HG03520 (cell line): ENCODE results near the gene PRKCI.
A peak's percentile ranks its signal among the peaks of the same experiment; 100 is the strongest.
"Not testable (repeated sequence)": the region's sequence is repeated elsewhere in the genome, so short reads cannot be mapped to it uniquely, and the experiment has no call there.

Experiments used
- ATAC-seq: cut with Tn5 transposase; IDR thresholded peaks from one replicate; pipeline ENCODE4 v1.9.1; 2021; ENCODE audit warnings: mild to moderate bottlenecking, moderate library complexity; ENCODE audit not compliant: unreplicated experiment

PRKCI gene

GRCh38 chr3:170331143-170331542, 108.9 kb downstream of the PRKCI start:
- no peak for ATAC-seq

- no peak for ATAC-seq
Observed at GRCh38 chr3:170337420-170337819, 115.2 kb downstream of the PRKCI start.

GRCh38 chr3:170338690-170339340, 116.6 kb downstream of the PRKCI start:
- no peak for ATAC-seq

- ATAC-seq, result not testable (repeated sequence)
Observed at GRCh38 chr3:170342273-170342672, 120.0 kb downstream of the PRKCI start.

- ATAC-seq, result not testable (repeated sequence)
Observed at GRCh38 chr3:170343859-170344258, 121.6 kb downstream of the PRKCI start.

- no peak for ATAC-seq
Observed at GRCh38 chr3:170344971-170345370, 122.7 kb downstream of the PRKCI start.

- peak; percentile 41 for ATAC-seq
Observed at GRCh38 chr3:170346481-170347392, 124.5 kb downstream of the PRKCI start.

GRCh38 chr3:170350515-170351413, 128.5 kb downstream of the PRKCI start:
- ATAC-seq, result peak; percentile 38

GRCh38 chr3:170352936-170353335, 130.7 kb downstream of the PRKCI start:
- ATAC-seq, result no peak

GRCh38 chr3:170353485-170353884, 131.3 kb downstream of the PRKCI start:
- ATAC-seq, result no peak

GRCh38 chr3:170354760-170355159, 132.5 kb downstream of the PRKCI start:
- ATAC-seq, result no peak
